Erythroblast (primary cell): ENCODE results near the gene HENMT1.

Experiments used
- GATA1 ChIP-seq: IDR thresholded peaks from 2 replicates; pipeline ENCODE4 v1.6.1; 2011; ENCODE audit warnings: low read depth, mild to moderate bottlenecking, control low read depth, low read length, moderate library complexity
- POLR2A ChIP-seq: IDR thresholded peaks from 2 replicates; pipeline ENCODE4 v1.6.1; 2011; ENCODE audit warnings: mild to moderate bottlenecking, low read length

- TF ChIP-seq GATA1 = no peak
- TF ChIP-seq POLR2A = no peak
Measured at GRCh38 chr1:108636876-108637275, 24.0 kb downstream of the HENMT1 start.
